IPS DF 4.7 (cell line): ENCODE measurements around the gene DDX17.

Experiments used
- DNase-seq: peaks from one replicate; pipeline ENCODE4 v3.0.0-alpha.2; 2013; ENCODE audit warnings: low spot score; ENCODE audit errors: extremely low read depth

DDX17 gene

DNA sequence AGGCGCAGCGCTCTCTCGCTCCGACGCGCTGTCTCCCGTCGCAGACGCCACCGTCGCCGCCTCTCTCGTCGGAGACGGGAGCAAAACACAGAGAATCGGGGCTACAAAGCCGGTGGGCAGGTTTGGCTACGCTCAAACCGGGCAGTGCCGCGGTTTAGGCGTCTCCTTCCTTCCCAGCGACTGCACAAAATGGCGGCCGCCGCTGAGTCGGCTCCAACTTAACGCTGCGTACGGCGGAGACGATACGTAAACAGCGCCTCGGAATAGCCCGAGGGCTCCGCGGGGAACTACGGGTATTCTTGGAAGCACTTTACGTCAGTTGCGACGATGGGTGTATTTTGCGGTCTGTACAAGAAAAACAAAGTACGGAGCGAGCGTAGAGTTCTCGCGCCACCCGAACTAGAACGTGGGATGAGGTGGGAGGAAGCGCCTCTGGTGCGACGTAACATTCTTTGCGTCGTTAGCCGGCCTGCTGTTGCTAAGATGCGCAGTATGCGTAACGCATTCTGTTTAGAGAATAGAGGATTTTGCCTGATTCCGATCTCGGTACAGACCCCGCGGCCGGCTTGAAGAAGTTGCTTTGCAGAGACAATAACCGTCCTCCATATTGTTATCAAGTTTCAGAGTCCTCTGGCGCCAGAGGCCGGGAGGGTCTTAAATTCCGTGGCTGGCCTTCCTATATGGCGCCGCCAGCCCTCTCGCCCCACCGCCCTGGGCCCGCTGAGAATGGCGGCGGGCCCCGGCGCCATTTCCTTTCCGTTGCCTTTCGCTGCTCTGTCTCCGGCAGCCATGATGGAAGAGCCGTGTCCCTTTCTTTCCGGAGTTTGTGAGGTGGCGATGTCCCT, at the start of gene DDX17:
DDX17 (minus strand) TSS at position 194 of the 845 bp plus-strand sequence.
- DNase-seq: peak; percentile 95

GRCh38 chr22:38554281-38554680, 48.2 kb upstream of the DDX17 start:
- DNase-seq: no peak

- DNase-seq: no peak
Measured at GRCh38 chr22:38549101-38549894, 43.2 kb upstream of the DDX17 start.

- no peak for DNase-seq
Measured at GRCh38 chr22:38540701-38541100, 34.6 kb upstream of the DDX17 start.

DNA sequence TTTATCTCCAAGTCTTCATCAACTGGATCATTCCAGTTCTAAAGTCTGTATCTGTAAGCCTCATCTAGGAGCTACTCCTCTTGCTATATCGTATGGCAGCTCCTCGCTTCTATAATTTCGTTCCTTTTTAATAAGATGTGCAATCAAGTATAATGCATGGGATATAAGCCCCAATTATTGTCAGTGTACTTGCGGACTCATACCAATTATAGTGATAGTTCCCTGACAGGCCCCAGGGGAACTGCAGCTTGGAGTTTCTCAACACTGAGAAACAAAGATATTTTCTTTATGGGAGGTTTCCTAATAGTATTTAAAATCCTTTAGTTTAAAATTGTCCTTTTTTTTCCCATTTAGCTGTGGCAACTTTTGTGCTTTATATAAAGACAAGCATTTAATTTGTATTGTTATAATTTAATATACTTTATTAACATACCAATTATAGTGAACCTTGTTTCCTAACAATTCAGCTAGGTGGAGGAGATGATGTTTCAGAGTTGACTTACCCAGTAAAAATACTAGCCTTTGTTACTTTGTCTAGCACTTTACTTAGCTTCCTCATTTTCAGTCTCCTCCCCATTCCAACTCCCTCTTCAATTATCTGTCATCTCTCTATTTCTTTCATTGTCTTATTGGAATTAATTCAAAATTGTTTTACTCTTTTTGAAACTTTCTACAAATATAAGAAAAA, 25.3 kb upstream of the DDX17 start:
- DNase-seq: no peak

GRCh38 chr22:38524429-38524828, 18.3 kb upstream of the DDX17 start:
- no peak for DNase-seq

DNA sequence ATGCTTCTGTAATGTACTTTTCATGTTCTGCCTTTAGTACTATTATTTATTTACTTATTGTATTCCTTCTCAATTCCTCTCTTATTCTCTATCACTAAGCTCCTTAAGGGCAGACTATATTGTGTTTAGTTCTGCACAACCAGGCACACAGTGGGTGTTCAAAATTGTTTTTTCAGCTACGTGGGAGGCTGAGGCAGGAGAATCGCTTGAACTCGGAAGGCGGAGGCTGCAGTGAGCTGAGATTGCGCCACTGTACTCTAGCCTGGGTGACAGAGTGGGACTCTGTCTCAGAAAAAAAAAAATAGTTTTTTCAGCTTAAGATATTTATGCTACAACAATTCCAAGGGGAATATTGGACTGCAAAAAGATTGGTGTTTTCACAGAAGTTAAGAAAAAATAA, 17.4 kb upstream of the DDX17 start:
- no peak for DNase-seq

- DNase-seq: no peak
Measured at GRCh38 chr22:38523029-38523428, 16.9 kb upstream of the DDX17 start.

- DNase-seq: no peak
Measured at GRCh38 chr22:38519453-38520250, 13.5 kb upstream of the DDX17 start.

GRCh38 chr22:38518620-38519019, 12.5 kb upstream of the DDX17 start:
- no peak for DNase-seq

- peak; percentile 46 for DNase-seq
Measured at GRCh38 chr22:38513063-38513462, 7.0 kb upstream of the DDX17 start.

GRCh38 chr22:38510416-38510970, 4.4 kb upstream of the DDX17 start:
- DNase-seq: no peak

DNA sequence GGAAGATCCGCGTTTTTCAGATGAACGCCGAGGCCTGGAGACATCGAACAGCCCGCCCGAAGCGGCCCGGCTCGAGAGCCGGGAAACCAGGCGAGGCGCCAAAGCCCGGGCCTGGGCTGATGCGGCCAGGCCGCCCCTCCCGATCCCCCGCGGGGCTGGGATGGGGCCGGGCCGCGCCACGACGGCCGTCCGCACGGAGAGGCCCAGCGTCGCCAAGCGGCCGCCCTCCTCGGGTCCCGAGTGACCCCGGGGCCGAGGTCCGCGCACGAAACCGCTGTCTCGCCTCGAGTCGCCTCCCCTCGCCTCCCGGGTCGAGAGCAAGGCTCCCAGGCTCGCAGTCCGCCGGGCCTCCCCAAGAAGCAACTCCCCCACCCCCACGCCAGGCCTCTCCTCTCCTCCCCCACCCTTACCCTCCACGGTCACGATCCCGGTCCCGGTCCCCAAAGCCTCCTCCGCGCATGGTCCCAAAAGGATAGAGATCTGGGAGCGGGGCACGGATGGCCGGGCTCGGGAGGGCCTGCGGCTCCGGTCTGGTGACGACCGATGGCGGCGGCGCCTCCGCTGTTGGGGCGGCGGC, 482 bp downstream of the DDX17 start:
- no peak for DNase-seq

GRCh38 chr22:38504731-38505540, 1.2 kb downstream of the DDX17 start:
- no peak for DNase-seq

DNA sequence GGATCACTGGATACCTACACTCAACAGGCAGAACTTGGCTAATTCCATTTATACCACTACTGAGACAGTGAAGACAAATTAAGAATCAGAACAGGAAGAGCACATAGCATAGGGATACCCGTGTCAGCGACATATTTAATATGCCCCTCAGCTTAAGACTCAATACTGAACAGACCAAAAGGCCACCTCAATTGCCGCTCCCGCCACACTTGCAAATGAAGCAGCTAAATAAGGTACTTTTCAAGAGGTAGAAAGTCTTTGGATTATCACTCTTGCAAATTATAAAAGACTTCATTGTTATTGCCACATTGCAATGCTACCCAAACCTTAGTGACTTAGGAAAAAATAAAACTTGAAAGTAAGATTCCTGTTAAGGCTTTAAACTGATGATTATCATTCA, 3.1 kb downstream of the DDX17 start:
- DNase-seq: no peak

GRCh38 chr22:38501797-38502672, 4.1 kb downstream of the DDX17 start:
- DNase-seq: no peak

DNA sequence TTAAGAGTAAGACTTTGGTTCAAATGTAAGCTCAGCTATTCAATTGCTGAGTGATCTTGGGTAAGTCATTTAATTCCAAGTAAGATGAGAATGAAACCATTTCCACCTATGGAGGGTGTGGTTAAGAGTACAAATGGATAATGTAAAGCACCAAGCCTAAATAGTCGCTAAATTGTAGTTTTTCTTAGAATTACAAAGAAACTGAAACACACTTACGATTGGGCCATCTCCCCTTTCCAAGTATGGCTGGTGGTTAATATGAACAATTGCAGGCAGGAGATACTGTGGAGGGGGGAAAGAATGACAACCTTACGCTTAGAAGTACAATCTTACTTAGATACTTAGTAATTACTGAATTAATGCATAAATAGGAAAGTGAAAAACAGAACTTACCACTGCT, 8.2 kb downstream of the DDX17 start:
- no peak for DNase-seq

- no peak for DNase-seq
Measured at GRCh38 chr22:38494939-38495338, 11.2 kb downstream of the DDX17 start.

DNA sequence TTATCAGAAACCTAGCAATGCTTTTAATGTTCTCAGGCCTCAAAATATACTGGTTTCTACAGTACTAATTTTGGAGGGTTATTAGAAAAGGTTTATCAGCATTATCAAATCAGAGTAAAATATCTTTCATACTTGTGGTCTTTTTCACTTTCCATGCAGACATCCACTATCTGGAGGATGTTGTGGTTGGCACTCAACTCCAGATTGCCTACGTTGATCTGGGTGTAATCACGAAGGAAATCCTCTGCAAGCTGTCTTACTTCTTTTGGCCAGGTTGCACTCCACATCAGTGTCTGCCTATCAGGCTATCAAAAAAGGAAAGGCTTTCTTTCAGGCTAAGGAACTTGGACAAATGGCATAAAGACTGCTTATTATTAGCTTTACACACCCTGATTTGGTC, 11.6 kb downstream of the DDX17 start:
- no peak for DNase-seq
